Measurements from ENCODE around the gene AMER2.

DNA sequence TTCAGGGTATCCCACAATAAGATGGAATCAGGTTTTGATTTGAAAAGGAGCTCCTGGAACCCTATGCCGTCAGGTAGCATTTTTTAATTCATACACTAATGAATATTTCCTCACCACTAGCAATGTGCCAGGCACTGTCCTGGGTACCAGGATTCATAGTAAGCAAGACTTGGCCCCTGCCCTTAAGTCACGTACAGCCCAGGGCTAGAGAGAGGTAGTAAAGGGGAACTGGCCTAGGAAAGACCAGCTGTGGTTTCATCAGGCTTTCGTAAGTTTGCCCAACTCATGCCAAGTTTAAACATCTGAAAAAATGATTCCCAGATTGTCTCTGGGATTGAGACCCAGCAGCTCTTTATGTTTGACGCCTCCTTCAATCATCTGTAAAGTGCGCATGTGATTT, 45.9 kb upstream of the AMER2 start:
- TF ChIP-seq POLR2A (IDR thresholded peaks at IDR 0.05) (no peak), CTCF (IDR thresholded peaks at IDR 0.05 in 8 of 11, conservative IDR thresholded peaks at IDR 0.05 in 3 of 11) (no peak)
